ENCODE data around the gene ZEB1.
A peak's percentile ranks its signal among the peaks of the same experiment; 100 is the strongest.

The ZEB1 gene

GRCh38 chr10:31476088-31476487 lies 157.1 kb downstream of the ZEB1 start:
- no peak overlapping the region for H3K27ac ChIP-seq
- TF ChIP-seq ZFX (IDR thresholded peaks at IDR 0.05) (no peak), CTCF (conservative IDR thresholded peaks at IDR 0.05) (no peak)

GRCh38 chr10:31477584-31477983 lies 158.6 kb downstream of the ZEB1 start:
- no peak for TF ChIP-seq CTCF (conservative IDR thresholded peaks at IDR 0.05)
- no peak for TF ChIP-seq ZFX (IDR thresholded peaks at IDR 0.05)
- no peak overlapping the region for H3K27ac ChIP-seq

- H3K27ac ChIP-seq, result no peak overlapping the region
- TF ChIP-seq ZFX (IDR thresholded peaks at IDR 0.05) (no peak), CTCF (conservative IDR thresholded peaks at IDR 0.05) (no peak)
These were observed 160.7 kb downstream of the ZEB1 start for GRCh38 chr10:31479752-31480151.

GRCh38 chr10:31483546-31483945 lies 164.5 kb downstream of the ZEB1 start:
- TF ChIP-seq CTCF (conservative IDR thresholded peaks at IDR 0.05), result no peak
- TF ChIP-seq ZFX (IDR thresholded peaks at IDR 0.05), result no peak
- H3K27ac ChIP-seq, result no peak overlapping the region

GRCh38 chr10:31484431-31485135 lies 165.6 kb downstream of the ZEB1 start:
- TF ChIP-seq ZFX (IDR thresholded peaks at IDR 0.05) (no peak), CTCF (conservative IDR thresholded peaks at IDR 0.05) (no peak)
- no peak overlapping the region for H3K27ac ChIP-seq

GRCh38 chr10:31490858-31491504 lies 172.0 kb downstream of the ZEB1 start:
- TF ChIP-seq CTCF (conservative IDR thresholded peaks at IDR 0.05) (peak; percentile 86), ZFX (IDR thresholded peaks at IDR 0.05) (no peak)
- no peak overlapping the region for H3K27ac ChIP-seq

- no peak overlapping the region for H3K27ac ChIP-seq
- TF ChIP-seq CTCF (conservative IDR thresholded peaks at IDR 0.05) (no peak), ZFX (IDR thresholded peaks at IDR 0.05) (no peak)
These were observed 188.4 kb downstream of the ZEB1 start for GRCh38 chr10:31507427-31507826.
